Gastrocnemius medialis (tissue), 4 donors: ENCODE data around the gene ADRA2C.

Experiments
- POLR2A ChIP-seq, 2 donors: fragments of 450-650 bp; IDR thresholded peaks; one replicate each; pipeline ENCODE4 v1.6.1; 2017; ENCODE audit warnings: antibody characterized with exemption in 2 of 2, mild to moderate bottlenecking in 2 of 2, moderate library complexity in 2 of 2
- TF ChIP-seq, protein P1 (sequence below), 5 experiments: fragments of 450-650 bp in 3 of 5; fragments of 200-600 bp in 2 of 5; sonication (generic) in 2 of 5; IDR thresholded peaks in 4 of 5; conservative IDR thresholded peaks in 1 of 5; 1 replicate in 4 of 5; 2 replicates in 1 of 5; pipeline ENCODE4 v1.5.1; 2016 to 2019; ENCODE audit warnings: antibody characterized with exemption in 5 of 5, mild to moderate bottlenecking in 3 of 5, moderate library complexity in 3 of 5

DNA sequence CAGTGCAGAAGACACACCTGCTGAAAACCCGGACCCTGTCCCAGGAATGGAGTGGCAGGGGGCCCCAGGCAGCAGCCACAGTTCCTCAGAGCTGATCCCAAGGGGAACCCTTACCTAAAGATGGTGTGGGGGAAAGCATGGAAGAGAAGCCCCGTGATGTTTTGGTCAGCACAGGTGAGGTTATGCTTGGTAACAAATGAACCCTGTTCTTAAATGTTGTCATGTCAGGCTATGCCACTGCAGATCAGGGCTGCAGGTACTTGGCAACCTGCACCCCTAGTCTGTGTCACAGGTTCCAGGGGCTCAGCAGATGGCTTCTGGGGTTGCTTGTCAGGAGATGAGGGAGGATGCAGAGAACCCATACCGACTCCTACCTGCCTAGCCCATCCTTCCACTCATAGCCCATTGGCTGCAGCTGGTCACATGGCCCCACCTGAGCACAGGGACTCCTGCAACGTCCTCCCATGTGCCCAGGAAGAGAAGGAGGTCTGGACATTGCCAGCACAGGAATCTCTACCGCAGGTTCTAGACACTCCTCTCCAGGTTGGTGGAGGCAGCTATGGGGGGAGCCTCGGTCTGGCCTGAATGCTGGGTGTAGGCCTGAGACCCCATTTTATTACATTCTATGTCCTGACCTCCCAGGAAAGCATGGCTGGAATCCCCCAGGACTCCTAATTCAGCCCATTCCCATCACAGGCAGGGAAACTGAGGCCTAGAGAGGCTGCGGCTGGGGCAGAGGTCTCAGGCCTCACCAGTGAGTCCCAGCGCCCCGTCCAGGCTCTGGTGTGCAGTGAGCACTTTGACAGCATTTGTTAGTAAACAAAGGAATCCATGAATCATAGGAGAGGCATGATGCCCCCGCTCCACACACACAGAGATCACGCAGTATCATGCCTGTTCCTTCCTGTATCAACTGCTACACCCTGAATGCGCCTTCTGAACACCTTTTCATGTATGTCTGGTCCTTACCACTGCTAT is 51.1 kb downstream of the ADRA2C start:
- TF ChIP-seq, protein P1, sequence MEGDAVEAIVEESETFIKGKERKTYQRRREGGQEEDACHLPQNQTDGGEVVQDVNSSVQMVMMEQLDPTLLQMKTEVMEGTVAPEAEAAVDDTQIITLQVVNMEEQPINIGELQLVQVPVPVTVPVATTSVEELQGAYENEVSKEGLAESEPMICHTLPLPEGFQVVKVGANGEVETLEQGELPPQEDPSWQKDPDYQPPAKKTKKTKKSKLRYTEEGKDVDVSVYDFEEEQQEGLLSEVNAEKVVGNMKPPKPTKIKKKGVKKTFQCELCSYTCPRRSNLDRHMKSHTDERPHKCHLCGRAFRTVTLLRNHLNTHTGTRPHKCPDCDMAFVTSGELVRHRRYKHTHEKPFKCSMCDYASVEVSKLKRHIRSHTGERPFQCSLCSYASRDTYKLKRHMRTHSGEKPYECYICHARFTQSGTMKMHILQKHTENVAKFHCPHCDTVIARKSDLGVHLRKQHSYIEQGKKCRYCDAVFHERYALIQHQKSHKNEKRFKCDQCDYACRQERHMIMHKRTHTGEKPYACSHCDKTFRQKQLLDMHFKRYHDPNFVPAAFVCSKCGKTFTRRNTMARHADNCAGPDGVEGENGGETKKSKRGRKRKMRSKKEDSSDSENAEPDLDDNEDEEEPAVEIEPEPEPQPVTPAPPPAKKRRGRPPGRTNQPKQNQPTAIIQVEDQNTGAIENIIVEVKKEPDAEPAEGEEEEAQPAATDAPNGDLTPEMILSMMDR (IDR thresholded peaks at IDR 0.05 in 4 of 5, conservative IDR thresholded peaks at IDR 0.05 in 1 of 5): no peak
- TF ChIP-seq POLR2A (IDR thresholded peaks at IDR 0.05): no peak
